SK-N-SH treated with all-trans-retinoic acid at 6 μM for 48 hours (cell line): ENCODE results near the gene KRT86.

Experiments used
- ATAC-seq: fragments of 200-7000 bp; cut with Tn5 transposase; 3 replicates; pipeline ENCODE4 v1.9.1; 2020; ENCODE audit warnings: mild to moderate bottlenecking, moderate library complexity
- ARNTL ChIP-seq: fragments of 450-650 bp; formaldehyde crosslinking; IDR thresholded peaks from 2 replicates; pipeline ENCODE4 v1.5.0; 2020; ENCODE audit warnings: low read depth, mild to moderate bottlenecking, moderate library complexity, borderline replicate concordance
- BACH2 ChIP-seq: fragments of 250-450 bp; sonication (Bioruptor Pico); IDR thresholded peaks from 2 replicates; pipeline ENCODE4 v1.9.0; 2021; ENCODE audit warnings: mild to moderate bottlenecking, borderline replicate concordance
- CSDC2 ChIP-seq: fragments of 250-450 bp; sonication (Bioruptor Pico); IDR thresholded peaks from 2 replicates; pipeline ENCODE4 v1.5.0; 2020; ENCODE audit warnings: mild to moderate bottlenecking, moderate library complexity
- CSRNP3 ChIP-seq: fragments of 250-450 bp; sonication (Bioruptor Pico); IDR thresholded peaks from 2 replicates; pipeline ENCODE4 v1.5.1; 2021; ENCODE audit warnings: mild to moderate bottlenecking, moderate library complexity
- GLIS3 ChIP-seq: fragments of 250-450 bp; sonication (Bioruptor Pico); IDR thresholded peaks from 2 replicates; pipeline ENCODE4 v1.5.0; 2020; ENCODE audit warnings: mild to moderate bottlenecking, moderate library complexity
- ISL1 ChIP-seq: fragments of 250-450 bp; sonication (Bioruptor Pico); IDR thresholded peaks from 2 replicates; pipeline ENCODE4 v2.1.2; 2022; ENCODE audit warnings: mild to moderate bottlenecking, moderate library complexity
- PPARA ChIP-seq: fragments of 250-450 bp; sonication (Bioruptor Pico); IDR thresholded peaks from 2 replicates; pipeline ENCODE4 v1.5.0; 2020; ENCODE audit warnings: mild to moderate bottlenecking, borderline replicate concordance
- TOX ChIP-seq: fragments of 250-450 bp; sonication (Bioruptor Pico); IDR thresholded peaks from 2 replicates; pipeline ENCODE4 v1.8.0; 2021; ENCODE audit warnings: mild to moderate bottlenecking, moderate library complexity, borderline replicate concordance
- TSHZ2 ChIP-seq: fragments of 250-450 bp; sonication (Bioruptor Pico); IDR thresholded peaks from 2 replicates; pipeline ENCODE4 v1.5.0; 2020; ENCODE audit warnings: mild to moderate bottlenecking, moderate library complexity
- ZC3H10 ChIP-seq: fragments of 250-450 bp; sonication (Bioruptor Pico); IDR thresholded peaks from 2 replicates; pipeline ENCODE4 v1.5.1; 2021; ENCODE audit warnings: mild to moderate bottlenecking, moderate library complexity
- ZFP30 ChIP-seq: fragments of 450-650 bp; formaldehyde crosslinking; IDR thresholded peaks from 2 replicates; pipeline ENCODE4 v1.5.0; 2022; ENCODE audit warnings: mild to moderate bottlenecking, moderate library complexity
- ZNF565 ChIP-seq: fragments of 450-650 bp; formaldehyde crosslinking; conservative IDR thresholded peaks from 2 replicates; pipeline ENCODE4 v1.5.0; 2020; ENCODE audit warnings: low read depth, mild to moderate bottlenecking, moderate library complexity
- ZNF70 ChIP-seq: fragments of 450-650 bp; formaldehyde crosslinking; IDR thresholded peaks from 2 replicates; pipeline ENCODE4 v1.5.0; 2020; ENCODE audit warnings: mild to moderate bottlenecking, moderate library complexity
- ZNF8 ChIP-seq: fragments of 450-650 bp; formaldehyde crosslinking; IDR thresholded peaks from 2 replicates; pipeline ENCODE4 v1.5.0; 2020; ENCODE audit warnings: mild to moderate bottlenecking, moderate library complexity
- TF ChIP-seq, protein P1 (sequence below): fragments of 250-450 bp; sonication (Bioruptor Pico); IDR thresholded peaks from 2 replicates; pipeline ENCODE4 v1.8.0; 2021; ENCODE audit warnings: low read depth, mild to moderate bottlenecking, moderate library complexity, borderline replicate concordance
- TF ChIP-seq, protein P2 (sequence below): fragments of 250-450 bp; sonication (Bioruptor Pico); IDR thresholded peaks from 2 replicates; pipeline ENCODE4 v1.5.1; 2020; ENCODE audit warnings: low read depth, mild to moderate bottlenecking, moderate library complexity

Gene KRT86

DNA sequence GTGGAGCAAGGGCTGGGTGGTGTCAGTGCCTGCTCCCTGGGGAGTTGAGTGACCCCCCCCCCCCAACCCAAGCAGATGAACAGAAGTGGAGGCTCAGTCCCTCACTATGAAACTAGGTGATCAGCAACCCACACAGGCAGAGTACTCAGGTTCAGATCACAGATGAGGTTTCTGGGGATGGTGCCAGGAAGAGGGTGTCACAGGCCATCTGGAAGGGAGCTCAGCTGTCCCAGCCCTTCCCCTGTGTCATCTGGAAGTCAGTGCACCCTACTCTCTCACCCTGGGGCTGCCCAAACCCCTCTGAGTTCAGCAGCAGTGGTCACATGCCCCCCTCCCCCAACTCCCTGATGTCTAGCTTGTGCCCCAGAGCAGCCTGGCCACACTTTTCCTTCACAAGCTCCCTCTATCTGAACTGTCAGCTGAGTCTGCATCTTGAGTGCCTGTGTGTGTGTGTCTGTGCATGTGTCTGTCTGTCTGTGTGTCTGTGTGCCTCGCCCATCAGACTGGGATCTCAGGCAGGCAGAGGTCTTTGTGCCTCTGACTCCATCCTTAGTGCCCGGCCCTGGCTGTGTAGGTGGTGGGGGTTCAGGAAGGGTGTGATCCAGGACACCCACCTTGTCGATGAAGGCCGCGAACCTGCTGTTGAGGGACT is 16.2 kb downstream of the KRT86 start:
- peak; percentile 35; the same call in 1 of the 3 replicates for ATAC-seq

GRCh38 chr12:52291267-52291935 is 17.0 kb downstream of the KRT86 start, which contains the start of gene KRT81:
TSS of gene KRT81 (minus strand) at chr12:52291534. CDS start at chr12:52291465, 69 bp downstream.
- ATAC-seq = no peak
- TF ChIP-seq ZFP30 (CRISPR knock-in tag) (no peak), ZNF70 (CRISPR knock-in tag) (no peak), ZC3H10 (CRISPR knock-in tag) (no peak), PPARA (no peak), ARNTL (CRISPR knock-in tag) (no peak), ZNF8 (no peak), GLIS3 (CRISPR knock-in tag) (no peak), CSDC2 (CRISPR knock-in tag) (no peak), BACH2 (CRISPR knock-in tag) (no peak), CSRNP3 (CRISPR knock-in tag) (no peak), TOX (CRISPR knock-in tag) (no peak), ZNF565 (CRISPR knock-in tag) (no peak), TSHZ2 (CRISPR knock-in tag) (no peak)
- TF ChIP-seq, protein P1, sequence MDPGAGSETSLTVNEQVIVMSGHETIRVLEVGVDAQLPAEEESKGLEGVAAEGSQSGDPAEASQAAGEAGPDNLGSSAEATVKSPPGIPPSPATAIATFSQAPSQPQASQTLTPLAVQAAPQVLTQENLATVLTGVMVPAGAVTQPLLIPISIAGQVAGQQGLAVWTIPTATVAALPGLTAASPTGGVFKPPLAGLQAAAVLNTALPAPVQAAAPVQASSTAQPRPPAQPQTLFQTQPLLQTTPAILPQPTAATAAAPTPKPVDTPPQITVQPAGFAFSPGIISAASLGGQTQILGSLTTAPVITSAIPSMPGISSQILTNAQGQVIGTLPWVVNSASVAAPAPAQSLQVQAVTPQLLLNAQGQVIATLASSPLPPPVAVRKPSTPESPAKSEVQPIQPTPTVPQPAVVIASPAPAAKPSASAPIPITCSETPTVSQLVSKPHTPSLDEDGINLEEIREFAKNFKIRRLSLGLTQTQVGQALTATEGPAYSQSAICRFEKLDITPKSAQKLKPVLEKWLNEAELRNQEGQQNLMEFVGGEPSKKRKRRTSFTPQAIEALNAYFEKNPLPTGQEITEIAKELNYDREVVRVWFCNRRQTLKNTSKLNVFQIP = no peak
- TF ChIP-seq, all 23 proteins: peak for 0

DNA sequence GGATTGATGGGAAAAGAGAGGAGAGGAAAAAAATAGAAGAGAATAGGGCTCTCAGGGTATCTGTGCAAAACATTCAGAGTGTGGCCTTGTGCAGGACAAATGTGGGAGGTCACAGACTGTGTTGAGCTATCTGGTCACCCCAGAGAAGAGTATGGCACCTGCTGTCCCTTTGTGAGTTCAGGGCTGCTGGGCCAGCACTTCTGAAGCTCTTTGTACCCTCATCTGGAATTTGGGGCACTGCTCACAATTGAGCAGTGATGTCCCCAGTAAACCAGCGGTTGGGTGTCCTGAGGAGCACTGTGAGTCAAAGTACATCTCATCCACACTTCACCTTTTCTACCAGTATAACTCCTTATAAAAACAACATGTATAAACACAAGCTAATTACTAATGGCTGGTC is 19.5 kb downstream of the KRT86 start:
- TF ChIP-seq PPARA (no peak), ISL1 (no peak)
- TF ChIP-seq, protein P2, sequence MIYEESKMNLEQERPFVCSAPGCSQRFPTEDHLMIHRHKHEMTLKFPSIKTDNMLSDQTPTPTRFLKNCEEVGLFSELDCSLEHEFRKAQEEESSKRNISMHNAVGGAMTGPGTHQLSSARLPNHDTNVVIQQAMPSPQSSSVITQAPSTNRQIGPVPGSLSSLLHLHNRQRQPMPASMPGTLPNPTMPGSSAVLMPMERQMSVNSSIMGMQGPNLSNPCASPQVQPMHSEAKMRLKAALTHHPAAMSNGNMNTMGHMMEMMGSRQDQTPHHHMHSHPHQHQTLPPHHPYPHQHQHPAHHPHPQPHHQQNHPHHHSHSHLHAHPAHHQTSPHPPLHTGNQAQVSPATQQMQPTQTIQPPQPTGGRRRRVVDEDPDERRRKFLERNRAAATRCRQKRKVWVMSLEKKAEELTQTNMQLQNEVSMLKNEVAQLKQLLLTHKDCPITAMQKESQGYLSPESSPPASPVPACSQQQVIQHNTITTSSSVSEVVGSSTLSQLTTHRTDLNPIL (CRISPR knock-in tag) = no peak
- TF ChIP-seq, protein P1 = no peak
- ATAC-seq = no peak

DNA sequence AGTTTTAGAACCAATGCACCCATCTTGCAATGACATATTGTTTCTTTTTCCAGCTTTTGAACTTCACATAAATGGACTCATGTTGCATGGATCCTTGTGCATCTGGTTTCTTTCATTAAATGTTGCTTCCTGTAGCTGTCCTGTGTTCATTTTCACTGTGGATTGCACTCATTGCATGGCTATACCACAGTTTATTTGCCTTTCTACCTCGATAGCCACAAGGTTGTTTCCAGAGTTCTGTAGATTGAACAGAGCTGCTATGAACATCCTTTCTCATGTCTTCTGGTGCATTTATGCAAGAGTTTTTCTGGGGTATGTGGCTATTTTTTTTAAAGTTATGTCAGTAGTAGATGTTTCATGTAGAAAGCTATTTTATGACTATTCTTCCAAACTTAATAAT is 20.4 kb downstream of the KRT86 start:
- no peak for ATAC-seq
- TF ChIP-seq ZC3H10 (CRISPR knock-in tag) = no peak
- TF ChIP-seq, protein P1 = no peak
- TF ChIP-seq, all 23 proteins: peak for 0
